ENCODE data around the gene RNPC3. TPM values are rescaled to one million over a fixed set of nuclear protein-coding genes. Genes with fewer than 3 reads are reported as not detected.

RNPC3 gene
- total and polyA plus RNA-seq, 9 of the 15 experiments (the other 6 are each of a cell fraction or from before 2014, with no cell fraction given), result 5.4 to 31.4 (median 17.1) TPM

GRCh38 chr1:103497404-103497803 is 28.1 kb upstream of the RNPC3 start (continued):
- no peak for TF ChIP-seq NR2C2 (CRISPR knock-in tag; IDR thresholded peaks at IDR 0.05)
- TF ChIP-seq NR2C2 (tag; IDR thresholded peaks at IDR 0.05), result no peak

DNA sequence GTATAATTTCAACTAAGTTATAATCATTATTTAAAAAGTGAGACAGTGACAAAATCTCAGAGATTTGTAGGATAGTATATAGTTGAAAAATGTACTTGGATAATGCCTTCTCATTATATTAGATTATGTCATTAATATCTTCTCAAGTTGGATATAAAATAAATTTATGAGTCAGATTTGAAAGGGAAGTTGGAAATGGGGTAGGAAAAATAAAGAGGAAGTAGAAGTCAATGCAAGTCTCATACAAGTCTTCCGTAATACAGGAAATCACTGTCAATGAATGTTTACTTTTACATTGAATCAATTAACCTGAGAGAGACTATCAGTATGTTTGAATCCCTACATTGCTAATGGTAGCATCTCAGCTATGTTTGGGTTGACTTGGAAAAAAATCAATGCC is 16.2 kb upstream of the RNPC3 start:
- Histone ChIP-seq H3K4me3 (no peak overlapping the region), H3K79me2 (ENCODE audit: control insufficient read depth, insufficient read depth, low read length) (no peaks in the 10 kb centered on the region), H3K4me1 (replicated peaks in 1 of 2; ENCODE audit: control insufficient read depth in 2 of 2, insufficient read depth in 2 of 2, low read length in 2 of 2) (no peaks in the 10 kb centered on the region), H2AFZ (ENCODE audit: low read depth, low read length) (no peak overlapping the region), H4K20me1 (replicated peaks; ENCODE audit: control insufficient read depth, insufficient read depth, low read length) (no peaks in the 10 kb centered on the region), H3K27me3 (ENCODE audit: control insufficient read depth in 2 of 2, insufficient read depth in 2 of 2, low read length in 2 of 2) (no peaks in the 10 kb centered on the region), H3K9me1 (ENCODE audit: control insufficient read depth, insufficient read depth, low read length) (no peaks in the 10 kb centered on the region), H3K36me3 (ENCODE audit: control insufficient read depth, insufficient read depth, low read length) (no peaks in the 10 kb centered on the region), H3K4me2 (ENCODE audit: insufficient read depth, low read length) (no peak overlapping the region), H3K9me3 (replicated peaks; ENCODE audit: control insufficient read depth, insufficient read depth, low read depth, low read length) (no peaks in the 10 kb centered on the region), H3K9ac (ENCODE audit: insufficient read depth in 1 of 2, low read depth in 2 of 2, low read length in 2 of 2) (no peak overlapping the region), H3K27ac (ENCODE audit: extremely low read depth, low read depth, low read length) (no peak overlapping the region)
- POLR2A ChIA-PET, result no interaction called here
- WGBS (ENCODE audit: insufficient coverage, low coverage, missing lambda C conversion rate), result 18% methylated on average over 1 of the region's 1 CpG
- in situ Hi-C loops (cut with MboI) (no loop called here), intact Hi-C loops (cut with micrococcal nuclease) (no loop called here)
- no TSS peak for BruUV-seq (replicated peaks)
- TF ChIP-seq, protein P1, sequence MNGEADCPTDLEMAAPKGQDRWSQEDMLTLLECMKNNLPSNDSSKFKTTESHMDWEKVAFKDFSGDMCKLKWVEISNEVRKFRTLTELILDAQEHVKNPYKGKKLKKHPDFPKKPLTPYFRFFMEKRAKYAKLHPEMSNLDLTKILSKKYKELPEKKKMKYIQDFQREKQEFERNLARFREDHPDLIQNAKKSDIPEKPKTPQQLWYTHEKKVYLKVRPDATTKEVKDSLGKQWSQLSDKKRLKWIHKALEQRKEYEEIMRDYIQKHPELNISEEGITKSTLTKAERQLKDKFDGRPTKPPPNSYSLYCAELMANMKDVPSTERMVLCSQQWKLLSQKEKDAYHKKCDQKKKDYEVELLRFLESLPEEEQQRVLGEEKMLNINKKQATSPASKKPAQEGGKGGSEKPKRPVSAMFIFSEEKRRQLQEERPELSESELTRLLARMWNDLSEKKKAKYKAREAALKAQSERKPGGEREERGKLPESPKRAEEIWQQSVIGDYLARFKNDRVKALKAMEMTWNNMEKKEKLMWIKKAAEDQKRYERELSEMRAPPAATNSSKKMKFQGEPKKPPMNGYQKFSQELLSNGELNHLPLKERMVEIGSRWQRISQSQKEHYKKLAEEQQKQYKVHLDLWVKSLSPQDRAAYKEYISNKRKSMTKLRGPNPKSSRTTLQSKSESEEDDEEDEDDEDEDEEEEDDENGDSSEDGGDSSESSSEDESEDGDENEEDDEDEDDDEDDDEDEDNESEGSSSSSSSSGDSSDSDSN (IDR thresholded peaks at IDR 0.05; ENCODE audit: borderline replicate concordance in 1 of 2, low read depth in 2 of 2, low read length in 2 of 2), result no peak
- TF ChIP-seq ZNF77 (CRISPR knock-in tag; IDR thresholded peaks at IDR 0.05) (no peak), ZFP30 (CRISPR knock-in tag; IDR thresholded peaks at IDR 0.05; ENCODE audit: borderline replicate concordance) (no peak), ZNF253 (CRISPR knock-in tag; conservative IDR thresholded peaks at IDR 0.05) (no peak), SP1 (CRISPR knock-in tag; IDR thresholded peaks at IDR 0.05) (no peak), GMEB1 (CRISPR knock-in tag; IDR thresholded peaks at IDR 0.05) (no peak), RBM22 (IDR thresholded peaks at IDR 0.05; ENCODE audit: low read depth, low read length, poor library complexity, severe bottlenecking) (no peak), RBM15 (IDR thresholded peaks at IDR 0.05; ENCODE audit: insufficient read depth, low read length) (no peak), ZNF224 (CRISPR knock-in tag; IDR thresholded peaks at IDR 0.05) (no peak), ILF3 (IDR thresholded peaks at IDR 0.05; ENCODE audit: borderline replicate concordance) (no peak), POU5F1 (IDR thresholded peaks at IDR 0.05; ENCODE audit: borderline replicate concordance, low read depth, low read length, partially characterized antibody) (no peak), DMBX1 (CRISPR knock-in tag; IDR thresholded peaks at IDR 0.05; ENCODE audit: borderline replicate concordance) (no peak), ZNF561 (CRISPR knock-in tag; conservative IDR thresholded peaks at IDR 0.05) (no peak), PHB (CRISPR knock-in tag; IDR thresholded peaks at IDR 0.05) (no peak)
- TF ChIP-seq, protein P2, sequence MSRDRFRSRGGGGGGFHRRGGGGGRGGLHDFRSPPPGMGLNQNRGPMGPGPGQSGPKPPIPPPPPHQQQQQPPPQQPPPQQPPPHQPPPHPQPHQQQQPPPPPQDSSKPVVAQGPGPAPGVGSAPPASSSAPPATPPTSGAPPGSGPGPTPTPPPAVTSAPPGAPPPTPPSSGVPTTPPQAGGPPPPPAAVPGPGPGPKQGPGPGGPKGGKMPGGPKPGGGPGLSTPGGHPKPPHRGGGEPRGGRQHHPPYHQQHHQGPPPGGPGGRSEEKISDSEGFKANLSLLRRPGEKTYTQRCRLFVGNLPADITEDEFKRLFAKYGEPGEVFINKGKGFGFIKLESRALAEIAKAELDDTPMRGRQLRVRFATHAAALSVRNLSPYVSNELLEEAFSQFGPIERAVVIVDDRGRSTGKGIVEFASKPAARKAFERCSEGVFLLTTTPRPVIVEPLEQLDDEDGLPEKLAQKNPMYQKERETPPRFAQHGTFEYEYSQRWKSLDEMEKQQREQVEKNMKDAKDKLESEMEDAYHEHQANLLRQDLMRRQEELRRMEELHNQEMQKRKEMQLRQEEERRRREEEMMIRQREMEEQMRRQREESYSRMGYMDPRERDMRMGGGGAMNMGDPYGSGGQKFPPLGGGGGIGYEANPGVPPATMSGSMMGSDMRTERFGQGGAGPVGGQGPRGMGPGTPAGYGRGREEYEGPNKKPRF (IDR thresholded peaks at IDR 0.05; ENCODE audit: low read depth, low read length), result no peak
- ATAC-seq, result no peak
- CTCF ChIA-PET (ENCODE audit: low intra/inter-chr PET ratio), result no interaction called here
- no peak for DNase-seq (ENCODE audit: extremely low read depth in 1 of 4, low spot score in 3 of 4)
- no peak for FAIRE-seq
